HepG2 (cell line): ENCODE measurements around the gene UBC. TPM values are rescaled to one million over a fixed set of nuclear protein-coding genes. Genes with fewer than 3 reads are reported as not detected.
A peak's percentile ranks its signal among the peaks of the same experiment; 100 is the strongest.

Experiments used
- ATF5 ChIP-seq: sonication (generic); formaldehyde crosslinking; IDR thresholded peaks from 2 replicates; pipeline ENCODE4 v1.4.0; 2020; ENCODE audit warnings: mild to moderate bottlenecking, low read depth, missing genetic modification reagents
- CEBPG ChIP-seq: IDR thresholded peaks from 2 replicates; pipeline ENCODE4 v1.6.1; 2016
- CHD2 ChIP-seq: IDR thresholded peaks from 2 replicates; pipeline ENCODE4 v1.6.1; 2011; ENCODE audit warnings: low read depth, low read length, improper control_type of control experiment
- DMAP1 ChIP-seq: IDR thresholded peaks from 2 replicates; pipeline ENCODE4 v1.6.1; 2016
- DR1 ChIP-seq: sonication (generic); formaldehyde crosslinking; IDR thresholded peaks from 2 replicates; pipeline ENCODE4 v1.8.0; 2021; ENCODE audit warnings: mild to moderate bottlenecking, missing genetic modification reagents, inconsistent platforms
- HHEX ChIP-seq: IDR thresholded peaks from 2 replicates; pipeline ENCODE4 v1.6.1; 2016; ENCODE audit warnings: control low read depth
- HOXA3 ChIP-seq: sonication (generic); formaldehyde crosslinking; IDR thresholded peaks from 2 replicates; pipeline ENCODE4 v1.5.0; 2020; ENCODE audit warnings: missing genetic modification reagents
- JDP2 ChIP-seq: sonication (generic); formaldehyde crosslinking; IDR thresholded peaks from 2 replicates; pipeline ENCODE4 v1.8.1; 2022; ENCODE audit warnings: missing genetic modification reagents, borderline replicate concordance
- KLF12 ChIP-seq: sonication (generic); formaldehyde crosslinking; IDR thresholded peaks from 2 replicates; pipeline ENCODE4 v1.4.0; 2020; ENCODE audit warnings: missing genetic modification reagents, borderline replicate concordance
- KLF6 ChIP-seq: IDR thresholded peaks from 2 replicates; pipeline ENCODE4 v1.8.0; 2016; ENCODE audit warnings: missing biosample characterization, missing genetic modification reagents
- MAFK ChIP-seq, 2 experiments: IDR thresholded peaks in 1 of 2; conservative IDR thresholded peaks in 1 of 2; 2 replicates each; pipeline ENCODE4 v1.6.1; 2011; ENCODE audit warnings: improper control_type of control experiment in 2 of 2, low read length in 2 of 2
- MBD4 ChIP-seq: IDR thresholded peaks from 2 replicates; pipeline ENCODE4 v1.6.1; 2012; ENCODE audit warnings: low read length, inconsistent platforms, borderline replicate concordance
- MXI1 ChIP-seq: IDR thresholded peaks from 3 replicates; pipeline ENCODE4 v1.6.1; 2012; ENCODE audit warnings: low read depth, low read length, inconsistent platforms, borderline replicate concordance
- MYC ChIP-seq: sonication (generic); formaldehyde crosslinking; IDR thresholded peaks from 2 replicates; pipeline ENCODE4 v1.9.0; 2021; ENCODE audit warnings: missing genetic modification reagents, borderline replicate concordance
- PAF1 ChIP-seq: IDR thresholded peaks from 2 replicates; pipeline ENCODE4 v1.6.1; 2016; ENCODE audit warnings: missing genetic modification reagents, missing compliant biosample characterization
- RBM22 ChIP-seq: fragments of 200-400 bp; formaldehyde crosslinking; optimal IDR thresholded peaks from 2 replicates; pipeline ENCODE3; 2017; ENCODE audit warnings: mild to moderate bottlenecking, low read length, moderate library complexity
- REL ChIP-seq: sonication (generic); formaldehyde crosslinking; conservative IDR thresholded peaks from 2 replicates; pipeline ENCODE4 v1.8.0; 2022; ENCODE audit warnings: mild to moderate bottlenecking, missing genetic modification reagents, moderate library complexity
- RELA ChIP-seq: sonication (generic); formaldehyde crosslinking; IDR thresholded peaks from 2 replicates; pipeline ENCODE4 v1.4.0; 2020; ENCODE audit warnings: missing genetic modification reagents
- THAP8 ChIP-seq: sonication (generic); formaldehyde crosslinking; IDR thresholded peaks from 2 replicates; pipeline ENCODE4 v1.5.1; 2020; ENCODE audit warnings: missing genetic modification reagents, mild to moderate bottlenecking, borderline replicate concordance
- TSC22D2 ChIP-seq: sonication (generic); formaldehyde crosslinking; IDR thresholded peaks from 2 replicates; pipeline ENCODE4 v1.5.1; 2020; ENCODE audit warnings: missing genetic modification reagents, mild to moderate bottlenecking, borderline replicate concordance
- ZBTB21 ChIP-seq: sonication (generic); formaldehyde crosslinking; IDR thresholded peaks from 2 replicates; pipeline ENCODE4 v1.4.0; 2020; ENCODE audit warnings: missing genetic modification reagents
- ZC3H4 ChIP-seq: sonication (generic); formaldehyde crosslinking; IDR thresholded peaks from 2 replicates; pipeline ENCODE4 v1.4.0; 2020; ENCODE audit warnings: missing genetic modification reagents, borderline replicate concordance
- ZNF121 ChIP-seq: sonication (generic); formaldehyde crosslinking; IDR thresholded peaks from 2 replicates; pipeline ENCODE4 v1.5.0; 2020; ENCODE audit warnings: mild to moderate bottlenecking, missing genetic modification reagents
- ZNF160 ChIP-seq: sonication (generic); formaldehyde crosslinking; IDR thresholded peaks from 2 replicates; pipeline ENCODE4 v1.8.0; 2022; ENCODE audit warnings: mild to moderate bottlenecking, inconsistent platforms, missing genetic modification reagents
- ZNF20 ChIP-seq: sonication (generic); formaldehyde crosslinking; IDR thresholded peaks from 2 replicates; pipeline ENCODE4 v1.4.0; 2020; ENCODE audit warnings: mild to moderate bottlenecking, moderate library complexity, missing genetic modification reagents
- ZNF225 ChIP-seq: sonication (generic); formaldehyde crosslinking; IDR thresholded peaks from 2 replicates; pipeline ENCODE4 v1.4.0; 2020; ENCODE audit warnings: mild to moderate bottlenecking, missing genetic modification reagents
- ZNF234 ChIP-seq: sonication (generic); formaldehyde crosslinking; conservative IDR thresholded peaks from 2 replicates; pipeline ENCODE4 v1.5.1; 2020; ENCODE audit warnings: mild to moderate bottlenecking, missing genetic modification reagents
- ZNF441 ChIP-seq: sonication (generic); formaldehyde crosslinking; IDR thresholded peaks from 2 replicates; pipeline ENCODE4 v1.7.0; 2021; ENCODE audit warnings: missing genetic modification reagents, borderline replicate concordance
- ZNF451 ChIP-seq: sonication (generic); formaldehyde crosslinking; IDR thresholded peaks from 2 replicates; pipeline ENCODE4 v1.5.0; 2020; ENCODE audit warnings: mild to moderate bottlenecking, missing genetic modification reagents
- ZNF496 ChIP-seq: sonication (generic); formaldehyde crosslinking; IDR thresholded peaks from 2 replicates; pipeline ENCODE4 v1.8.1; 2023; ENCODE audit warnings: mild to moderate bottlenecking, moderate library complexity, missing genetic modification reagents; ENCODE audit not compliant: insufficient replicate concordance
- ZNF569 ChIP-seq: sonication (generic); formaldehyde crosslinking; IDR thresholded peaks from 2 replicates; pipeline ENCODE4 v1.5.0; 2020; ENCODE audit warnings: mild to moderate bottlenecking, missing genetic modification reagents, moderate library complexity, borderline replicate concordance
- ZNF772 ChIP-seq: sonication (generic); formaldehyde crosslinking; IDR thresholded peaks from 2 replicates; pipeline ENCODE4 v1.5.0; 2020; ENCODE audit warnings: mild to moderate bottlenecking, missing genetic modification reagents
- ZNF773 ChIP-seq: sonication (generic); formaldehyde crosslinking; IDR thresholded peaks from 2 replicates; pipeline ENCODE4 v1.4.0; 2020; ENCODE audit warnings: missing genetic modification reagents, borderline replicate concordance
- polyA plus RNA-seq, 8 experiments: library from polyadenylated mRNA; depleted of rRNA in 3 of 8; stranded (reverse) in 7 of 8; unstranded in 1 of 8; fragments of >200 nt; fragmentation: Illumina TruSeq in 4 of 8; extraction: Trizol in 4 of 8; gene quantifications; 2 replicates each; pipeline versions ENCODE4 v1.2.1 to v1.2.3, GENCODE V29; 2011 to 2016; ENCODE audit warnings: low read depth in 4 of 8, missing spikeins in 1 of 8, mixed read lengths in 1 of 8; ENCODE audit not compliant: insufficient read depth in 1 of 8
- total RNA-seq, 5 experiments: library from RNA; depleted of rRNA; stranded (reverse); fragments of >200 nt; fragmentation: Illumina TruSeq; extraction: Trizol; gene quantifications; 2 replicates each; pipeline ENCODE4 v1.2.3, GENCODE V29; 2016; ENCODE audit warnings: low read depth in 1 of 5

UBC gene
- total and polyA plus RNA-seq, 2 of the 13 experiments (the other 11 are each of a cell fraction or from before 2014, with no cell fraction given): 805 to 1,432 TPM

- TF ChIP-seq ZNF225: no peak
- TF ChIP-seq ZNF234: no peak
- no peak for TF ChIP-seq CEBPG (CRISPR knock-in tag)
- TF ChIP-seq HOXA3 (CRISPR knock-in tag): peak; percentile 43; the same call in 1 of the 2 replicates
- TF ChIP-seq REL: no peak
- no peak for TF ChIP-seq ZNF496 (CRISPR knock-in tag)
- TF ChIP-seq HHEX (CRISPR knock-in tag): no peak
- no peak for TF ChIP-seq ZNF160 (CRISPR knock-in tag)
- no peak for TF ChIP-seq ZNF20
- TF ChIP-seq MYC (CRISPR knock-in tag): peak; percentile 52; the same call in 1 of the 2 replicates
- TF ChIP-seq ZNF451: 0 out of 2 replicates have a peak, but pooled peaks have one; percentile 23
- TF ChIP-seq KLF12 (CRISPR knock-in tag): 0 out of 2 replicates have a peak, but pooled peaks have one; percentile 22
- 0 out of 2 replicates have a peak, but pooled peaks have one; percentile 47 for TF ChIP-seq TSC22D2 (CRISPR knock-in tag)
- no peak for TF ChIP-seq CHD2
- no peak for TF ChIP-seq DMAP1 (CRISPR knock-in tag)
- TF ChIP-seq ATF5 (CRISPR knock-in tag): no peak
- TF ChIP-seq ZNF569 (CRISPR knock-in tag): no peak
- TF ChIP-seq RBM22: no peak
- TF ChIP-seq KLF6: no peak
- TF ChIP-seq MBD4: no peak
- TF ChIP-seq MAFK (conservative IDR thresholded peaks at IDR 0.05 in 1 of 2, IDR thresholded peaks at IDR 0.05 in 1 of 2; ENCODE audit: low read length in 2 of 2): no peak
- TF ChIP-seq ZBTB21 (CRISPR knock-in tag): no peak
- no peak for TF ChIP-seq ZNF121 (CRISPR knock-in tag)
- no peak for TF ChIP-seq JDP2 (CRISPR knock-in tag)
- no peak for TF ChIP-seq DR1 (CRISPR knock-in tag)
- TF ChIP-seq PAF1 (CRISPR knock-in tag): no peak
- TF ChIP-seq RELA: no peak
- no peak for TF ChIP-seq MXI1
- no peak for TF ChIP-seq ZNF772 (CRISPR knock-in tag)
- TF ChIP-seq ZNF441 (CRISPR knock-in tag): no peak
- TF ChIP-seq THAP8 (CRISPR knock-in tag): no peak
- no peak for TF ChIP-seq ZNF773
- TF ChIP-seq ZC3H4 (CRISPR knock-in tag): no peak
Measured at GRCh38 chr12:124898200-124898922, 16.1 kb downstream of the UBC start (continued).
